PC-3 (cell line): ENCODE data around the gene BAZ2B.

Source experiments
- EZH2 ChIP-seq: fragments of 300-600 bp; sonication (generic); IDR thresholded peaks from one replicate; pipeline ENCODE4 v1.6.1; 2017; ENCODE audit warnings: antibody characterized with exemption, mild to moderate bottlenecking, low read length; ENCODE audit not compliant: unreplicated experiment
- EZH2phosphoT487 ChIP-seq: fragments of 300-600 bp; sonication (generic); IDR thresholded peaks from 2 replicates; pipeline ENCODE4 v1.6.1; 2018; ENCODE audit warnings: mild to moderate bottlenecking, antibody characterized with exemption, low read length, borderline replicate concordance
- TF ChIP-seq, protein P1 (sequence below): fragments of 300-600 bp; sonication (generic); conservative IDR thresholded peaks from 2 replicates; pipeline ENCODE4 v1.5.1; 2017; ENCODE audit warnings: antibody characterized with exemption, low read depth, mild to moderate bottlenecking, low read length

DNA sequence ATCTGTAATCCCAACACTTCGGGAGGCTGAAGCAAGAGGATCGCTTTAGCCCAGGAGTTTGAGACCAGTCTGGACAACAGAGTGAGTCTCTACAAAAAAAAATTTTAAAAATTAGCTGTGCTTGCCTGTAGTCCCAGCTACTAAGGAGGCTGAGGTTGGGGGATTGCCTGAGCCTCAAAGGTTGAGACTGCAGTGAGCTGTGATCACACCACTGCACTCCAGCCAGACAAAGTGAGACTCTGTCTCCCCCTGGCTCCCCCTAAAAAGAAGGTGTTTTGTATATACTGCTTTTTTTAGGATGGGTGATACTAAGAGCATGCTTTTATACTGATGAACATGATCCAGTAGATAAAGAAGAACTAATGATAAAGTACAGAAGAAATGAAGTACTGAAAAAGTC lies 145.0 kb downstream of the BAZ2B start:
- TF ChIP-seq, protein P1, sequence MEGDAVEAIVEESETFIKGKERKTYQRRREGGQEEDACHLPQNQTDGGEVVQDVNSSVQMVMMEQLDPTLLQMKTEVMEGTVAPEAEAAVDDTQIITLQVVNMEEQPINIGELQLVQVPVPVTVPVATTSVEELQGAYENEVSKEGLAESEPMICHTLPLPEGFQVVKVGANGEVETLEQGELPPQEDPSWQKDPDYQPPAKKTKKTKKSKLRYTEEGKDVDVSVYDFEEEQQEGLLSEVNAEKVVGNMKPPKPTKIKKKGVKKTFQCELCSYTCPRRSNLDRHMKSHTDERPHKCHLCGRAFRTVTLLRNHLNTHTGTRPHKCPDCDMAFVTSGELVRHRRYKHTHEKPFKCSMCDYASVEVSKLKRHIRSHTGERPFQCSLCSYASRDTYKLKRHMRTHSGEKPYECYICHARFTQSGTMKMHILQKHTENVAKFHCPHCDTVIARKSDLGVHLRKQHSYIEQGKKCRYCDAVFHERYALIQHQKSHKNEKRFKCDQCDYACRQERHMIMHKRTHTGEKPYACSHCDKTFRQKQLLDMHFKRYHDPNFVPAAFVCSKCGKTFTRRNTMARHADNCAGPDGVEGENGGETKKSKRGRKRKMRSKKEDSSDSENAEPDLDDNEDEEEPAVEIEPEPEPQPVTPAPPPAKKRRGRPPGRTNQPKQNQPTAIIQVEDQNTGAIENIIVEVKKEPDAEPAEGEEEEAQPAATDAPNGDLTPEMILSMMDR: no peak
- no peak for TF ChIP-seq EZH2
- TF ChIP-seq EZH2phosphoT487: no peak
